Jurkat, Clone E6-1 (cell line): ENCODE measurements around the gene HELQ. TPM values are rescaled to one million over a fixed set of nuclear protein-coding genes. Genes with fewer than 3 reads are reported as not detected.
"Not testable (repeated sequence)": the region's sequence is repeated elsewhere in the genome, so short reads cannot be mapped to it uniquely, and the experiment has no call there.

Source experiments
- DNase-seq: peaks from one replicate; pipeline ENCODE4 v3.0.0-alpha.2; 2011; ENCODE audit warnings: low read depth, low spot score
- H3K4me3 ChIP-seq: 2 replicates; pipeline ENCODE4 v1.5.1; 2011; ENCODE audit warnings: mild to moderate bottlenecking, low read length, control low read depth, moderate library complexity
- polyA plus RNA-seq: library from polyadenylated mRNA; unstranded; fragments of >200 nt; gene quantifications from one replicate; pipeline ENCODE4 v1.2.1, GENCODE V29; 2012; ENCODE audit warnings: missing spikeins; ENCODE audit not compliant: insufficient read length, insufficient read depth

HELQ gene
- 15.0 TPM for polyA plus RNA-seq

GRCh38 chr4:83455281-83456183 is at the start of gene HELQ, which contains the start of gene MRPS18C:
TSS of gene HELQ (minus strand) at chr4:83455823. CDS start at chr4:83455693, 130 bp downstream.
TSS of gene MRPS18C (plus strand) at chr4:83456058. CDS start at chr4:83456078, 20 bp downstream.
- peak; percentile 99 for DNase-seq
- H3K4me3 ChIP-seq: peak within 1 kb of the TSS; percentile 82

DNA sequence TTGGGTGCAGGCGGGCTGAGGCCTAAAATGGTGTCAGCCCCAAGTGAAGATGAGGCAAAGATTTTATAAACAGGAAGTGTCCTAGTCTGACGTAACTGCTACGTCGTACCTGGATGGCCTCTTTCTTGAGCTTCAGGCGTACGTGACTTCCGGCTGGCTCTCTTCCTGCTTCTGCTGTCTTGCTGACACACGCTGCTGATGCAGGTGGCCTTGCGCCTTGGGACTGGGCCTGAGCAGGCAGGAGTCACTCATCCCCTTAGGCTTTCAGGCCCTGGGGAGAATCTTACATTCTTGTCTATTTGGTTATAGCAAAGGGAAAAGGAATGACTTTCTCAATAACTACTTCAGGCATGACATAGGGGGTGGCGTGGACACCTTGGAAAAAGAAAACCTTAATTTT is 49.4 kb upstream of the HELQ start:
- no peak overlapping the region for H3K4me3 ChIP-seq
- DNase-seq: no peak

DNA sequence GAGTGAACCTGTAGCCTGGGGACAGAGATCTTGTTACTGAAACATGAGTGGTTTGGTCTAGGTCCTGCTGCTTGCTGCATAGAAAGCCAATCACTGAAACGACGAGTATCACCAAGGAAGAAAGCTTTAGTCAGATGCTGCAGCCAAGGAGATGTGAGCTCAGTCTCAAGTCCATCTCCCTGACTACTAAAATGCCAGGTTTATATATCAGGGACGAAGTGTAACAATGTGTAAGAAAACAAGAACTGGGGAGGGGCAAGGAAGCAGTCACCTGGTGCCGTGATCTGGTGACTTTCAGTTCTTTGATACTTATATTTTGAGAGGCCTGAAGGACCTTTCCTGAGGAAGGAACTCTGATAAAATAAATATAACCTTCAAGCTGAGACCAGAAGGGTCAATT is 48.9 kb upstream of the HELQ start:
- no peak for DNase-seq
- no peak overlapping the region for H3K4me3 ChIP-seq

DNA sequence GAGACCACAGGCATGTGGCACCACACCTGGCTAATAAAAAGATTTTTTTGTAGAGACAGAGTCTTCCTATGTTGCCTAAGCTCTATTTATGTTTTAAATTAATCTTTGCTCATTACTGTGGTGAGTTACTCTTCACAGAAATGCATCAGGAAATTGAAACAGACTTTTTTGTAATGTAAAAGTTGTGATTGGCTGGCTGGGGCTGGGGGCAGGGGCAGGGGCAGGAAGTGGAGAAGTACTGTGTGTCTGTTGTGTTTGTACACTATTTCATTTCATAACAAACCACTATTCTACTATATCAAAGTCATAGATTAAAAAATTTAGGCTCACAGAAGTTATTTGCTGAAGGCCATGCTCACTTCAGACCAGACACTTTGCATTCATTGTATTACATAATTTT is 48.4 kb upstream of the HELQ start:
- H3K4me3 ChIP-seq: no peak overlapping the region
- DNase-seq: peak; percentile 14

DNA sequence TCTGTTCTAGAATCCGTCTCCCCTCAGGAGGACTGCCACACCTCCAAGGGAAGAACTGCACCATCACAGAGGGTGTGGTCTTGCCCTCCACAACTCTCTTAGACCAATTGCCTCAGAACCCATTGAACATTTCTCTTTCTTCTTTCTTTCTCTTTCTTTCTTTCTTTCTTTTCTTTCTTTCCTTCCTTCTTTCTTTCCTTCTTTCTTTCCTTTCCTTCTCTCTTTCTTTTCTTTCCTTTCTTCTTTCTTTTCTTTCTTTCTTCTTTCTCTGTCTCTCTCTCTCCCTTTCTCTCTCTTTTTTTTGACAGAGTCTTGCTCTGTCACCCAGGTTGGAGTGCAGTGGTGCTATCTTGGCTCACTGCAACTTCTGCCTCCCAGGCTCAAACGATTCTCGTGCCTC is 46.0 kb upstream of the HELQ start:
- H3K4me3 ChIP-seq, DNase-seq: not testable (repeated sequence)

DNA sequence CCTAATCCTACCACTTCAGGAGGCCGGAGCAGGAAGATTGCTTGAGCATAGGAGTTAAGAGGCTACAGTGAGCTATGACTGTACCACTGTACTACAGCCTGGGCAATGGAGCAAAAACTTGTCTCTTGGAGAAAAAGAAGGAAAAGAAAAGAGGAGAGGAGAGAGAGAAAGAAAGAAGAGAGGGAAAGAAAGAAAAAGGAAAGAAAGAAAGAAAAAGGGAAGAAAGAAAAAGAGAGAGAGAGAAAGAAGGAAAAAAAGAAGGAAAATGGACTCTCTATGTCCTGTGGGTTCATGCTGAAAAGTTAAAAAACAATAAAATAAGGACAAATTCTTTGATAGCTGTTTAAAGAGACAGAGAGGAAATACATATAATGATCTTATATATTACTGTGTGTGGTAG is 42.6 kb upstream of the HELQ start:
- H3K4me3 ChIP-seq: no peak overlapping the region
- DNase-seq: no peak

- not testable (repeated sequence) for DNase-seq
Observed at GRCh38 chr4:83496085-83496917, 40.7 kb upstream of the HELQ start.

GRCh38 chr4:83490876-83491450 is 35.3 kb upstream of the HELQ start:
- peak; percentile 21 for DNase-seq
- no peak overlapping the region for H3K4me3 ChIP-seq

More at GRCh38 chr4:83496085-83496917, 40.7 kb upstream of the HELQ start:
- H3K4me3 ChIP-seq: not testable (repeated sequence)

DNA sequence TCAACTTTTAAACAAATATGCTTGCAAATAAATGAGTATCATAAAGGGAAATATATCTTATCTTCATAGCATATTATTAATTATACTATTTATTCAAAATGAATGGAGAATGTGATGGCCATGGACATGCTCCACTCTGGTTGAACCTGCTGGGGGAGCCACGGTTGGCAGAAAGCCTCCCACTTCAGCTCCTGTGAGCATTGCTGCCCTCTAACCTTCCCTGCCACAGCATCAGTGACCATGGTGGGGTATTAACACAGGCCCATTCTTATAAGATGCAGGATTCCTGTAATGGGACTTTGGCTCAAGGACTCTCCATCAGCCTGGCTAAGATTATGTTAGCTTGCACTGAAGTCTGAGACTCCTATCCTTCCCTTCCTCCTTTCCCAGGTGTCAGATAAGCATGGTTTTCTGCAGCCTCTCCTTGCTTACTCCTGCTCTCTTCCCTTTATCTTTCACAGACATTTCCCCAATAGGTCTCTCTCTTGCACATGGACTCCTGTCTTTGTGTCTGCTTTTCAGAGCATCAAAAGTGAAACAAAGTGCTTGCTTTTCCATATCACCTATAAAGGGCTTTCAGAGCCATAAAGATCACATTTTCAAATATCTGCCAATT is 34.2 kb upstream of the HELQ start:
- DNase-seq: no peak
- H3K4me3 ChIP-seq: no peak overlapping the region

DNA sequence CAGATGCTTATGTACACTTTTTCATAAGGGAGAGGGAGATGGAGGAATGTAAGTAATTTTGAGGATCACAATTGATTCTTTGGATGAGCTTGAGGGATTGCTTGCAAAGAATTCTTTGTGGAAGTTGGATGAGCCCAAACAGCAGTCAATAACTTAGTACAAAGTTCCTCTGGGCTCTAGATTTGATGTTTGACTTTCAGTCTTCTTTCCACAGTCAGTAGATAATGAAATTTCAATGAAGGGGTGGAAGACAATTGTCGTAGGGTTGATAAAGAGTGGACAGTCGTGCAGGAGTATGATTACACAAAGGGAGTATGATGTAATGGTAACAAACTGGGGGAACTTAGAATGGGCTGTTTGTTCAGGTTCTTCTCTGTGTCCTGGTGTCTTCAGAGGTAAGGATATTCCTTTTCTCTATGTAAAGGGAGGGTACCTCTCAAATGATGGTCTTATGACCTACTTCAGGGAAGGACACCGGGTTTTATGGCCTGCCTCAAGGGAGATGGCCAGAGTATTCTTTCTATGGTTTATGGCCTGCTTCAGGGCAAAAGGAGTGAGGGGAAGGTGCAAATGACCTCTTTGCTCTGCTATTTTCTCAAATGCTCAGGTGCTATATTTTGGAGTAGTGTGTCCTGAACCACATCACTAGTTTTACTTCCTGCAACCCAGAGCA is 31.0 kb upstream of the HELQ start:
- H3K4me3 ChIP-seq: no peak overlapping the region
- no peak for DNase-seq

- peak within 1 kb of the TSS; percentile 55 for H3K4me3 ChIP-seq
- DNase-seq: peak; percentile 76
Observed at GRCh38 chr4:83484500-83485461, 29.2 kb upstream of the HELQ start, which contains the start of gene ABRAXAS1. TSS of gene ABRAXAS1 (minus strand) at chr4:83485100. CDS start at chr4:83485072, 28 bp downstream.

GRCh38 chr4:83473966-83474365 is 18.3 kb upstream of the HELQ start:
- DNase-seq: no peak
- H3K4me3 ChIP-seq: no peak overlapping the region

- H3K4me3 ChIP-seq: no peak overlapping the region
- no peak for DNase-seq
Observed at GRCh38 chr4:83473423-83473822, 17.8 kb upstream of the HELQ start.

DNA sequence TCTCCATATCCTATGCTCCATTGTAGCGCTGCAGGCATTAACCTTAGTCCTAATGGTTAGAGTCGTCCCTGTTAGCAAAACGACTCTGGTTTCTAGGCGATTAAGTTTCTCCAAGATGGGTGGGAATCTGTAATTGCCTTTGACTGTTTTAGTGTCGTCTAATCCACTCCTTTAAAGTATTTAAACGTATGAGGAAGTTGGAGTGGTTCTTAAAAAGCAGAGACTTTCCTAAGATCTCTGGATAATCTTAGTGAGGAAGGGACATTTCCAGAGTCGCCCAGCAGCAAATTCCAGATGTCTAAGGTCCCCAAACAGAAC is 520 bp upstream of the HELQ start:
- DNase-seq: no peak
- peak overlapping the region; percentile 82 for H3K4me3 ChIP-seq

DNA sequence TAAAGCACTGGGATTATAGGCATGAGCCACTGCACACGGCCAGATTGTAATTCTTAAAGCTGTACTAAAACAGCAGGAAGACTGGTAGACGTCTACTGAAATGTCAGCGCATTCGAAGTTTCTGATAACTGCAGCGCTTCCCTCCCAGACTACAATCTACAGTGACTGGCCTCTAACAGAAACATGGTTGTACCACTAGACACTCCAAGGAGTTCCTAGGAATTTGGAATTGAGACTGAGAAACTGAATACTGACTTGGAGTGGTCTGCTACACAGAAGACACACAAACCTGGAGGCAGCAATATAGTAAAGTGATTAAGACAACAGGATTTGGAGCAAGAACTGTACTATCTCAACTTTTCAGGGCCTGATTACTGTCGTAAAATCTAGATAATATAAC is 937 bp downstream of the HELQ start:
- DNase-seq: no peak

GRCh38 chr4:83449009-83449408 is 6.6 kb downstream of the HELQ start:
- no peak for DNase-seq
- H3K4me3 ChIP-seq: no peak overlapping the region

More for the DNA sequence above, 937 bp downstream of the HELQ start:
- H3K4me3 ChIP-seq: peak overlapping the region; percentile 82

DNA sequence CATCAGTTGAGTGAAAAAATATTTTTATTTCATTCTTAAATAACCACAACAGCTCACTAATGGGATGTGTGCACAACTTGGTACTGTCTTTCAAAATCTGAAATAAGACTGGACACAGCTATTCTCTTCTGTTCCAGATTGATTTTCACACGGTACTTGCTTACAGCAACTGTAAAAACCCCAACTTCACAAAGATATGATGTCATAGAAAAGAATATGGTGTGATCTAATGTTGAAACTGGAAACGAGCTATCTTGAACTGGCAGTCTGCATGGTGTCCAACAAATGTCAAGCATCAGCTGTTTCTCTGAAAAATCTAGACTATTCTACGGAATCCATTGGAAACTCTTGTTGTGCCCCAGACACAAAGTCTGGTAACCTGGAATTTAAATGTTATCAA is 14.7 kb downstream of the HELQ start:
- no peak for DNase-seq
- H3K4me3 ChIP-seq: no peak overlapping the region
